ENCODE results near the gene MLLT1. TPM values are rescaled to one million over a fixed set of nuclear protein-coding genes. Genes with fewer than 3 reads are reported as not detected.
A peak's percentile ranks its signal among the peaks of the same experiment; 100 is the strongest.
"Not testable (repeated sequence)": the region's sequence is repeated elsewhere in the genome, so short reads cannot be mapped to it uniquely, and the experiment has no call there.

The MLLT1 gene, protein sequence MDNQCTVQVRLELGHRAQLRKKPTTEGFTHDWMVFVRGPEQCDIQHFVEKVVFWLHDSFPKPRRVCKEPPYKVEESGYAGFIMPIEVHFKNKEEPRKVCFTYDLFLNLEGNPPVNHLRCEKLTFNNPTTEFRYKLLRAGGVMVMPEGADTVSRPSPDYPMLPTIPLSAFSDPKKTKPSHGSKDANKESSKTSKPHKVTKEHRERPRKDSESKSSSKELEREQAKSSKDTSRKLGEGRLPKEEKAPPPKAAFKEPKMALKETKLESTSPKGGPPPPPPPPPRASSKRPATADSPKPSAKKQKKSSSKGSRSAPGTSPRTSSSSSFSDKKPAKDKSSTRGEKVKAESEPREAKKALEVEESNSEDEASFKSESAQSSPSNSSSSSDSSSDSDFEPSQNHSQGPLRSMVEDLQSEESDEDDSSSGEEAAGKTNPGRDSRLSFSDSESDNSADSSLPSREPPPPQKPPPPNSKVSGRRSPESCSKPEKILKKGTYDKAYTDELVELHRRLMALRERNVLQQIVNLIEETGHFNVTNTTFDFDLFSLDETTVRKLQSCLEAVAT
- polyA plus RNA-seq (ENCODE audit: insufficient read length in 3 of 3): 10 to 100 TPM; 67.2 to 76.0 (median 72.6) TPM

DNA sequence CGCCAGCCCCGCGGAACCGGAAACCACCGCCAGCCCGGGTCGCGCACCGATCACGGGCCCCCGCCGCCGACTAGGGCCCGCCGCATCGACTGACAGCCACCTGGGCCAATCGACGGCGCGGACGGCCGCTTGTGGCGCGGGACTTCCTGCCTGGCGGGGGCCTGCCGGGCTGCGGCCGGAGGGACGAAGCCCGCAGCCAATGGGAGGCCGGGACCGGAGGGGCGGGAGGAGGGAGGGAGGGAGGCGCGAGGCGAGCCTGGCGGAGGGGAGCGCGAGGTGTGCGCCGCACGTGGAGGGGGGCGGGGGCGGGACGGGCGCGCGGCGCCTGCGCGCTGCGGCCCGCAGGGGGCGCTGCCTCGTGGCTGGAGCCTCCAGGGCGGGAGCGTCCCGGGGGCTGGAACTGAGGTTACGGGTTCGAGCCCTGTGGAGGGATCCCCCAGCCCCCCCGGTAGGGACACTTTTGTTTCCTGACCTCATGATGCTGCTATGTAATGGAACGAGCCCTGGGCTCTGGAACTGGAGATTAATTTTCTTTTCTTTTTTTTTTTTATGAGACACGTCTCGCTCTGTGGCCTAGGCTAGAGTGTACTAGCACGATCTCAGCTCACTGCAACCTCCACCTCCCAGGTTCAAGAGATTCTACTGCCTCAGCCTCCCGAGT, at the start of gene MLLT1:
Gene MLLT1, minus strand, starts transcription at position 45 of the 661 bp plus-strand sequence. CDS start 191 bp downstream, outside the sequence.
- peak; percentile 83 to 90 (median 84) for DNase-seq (ENCODE audit: low read depth in 3 of 3, low spot score in 2 of 3)

DNA sequence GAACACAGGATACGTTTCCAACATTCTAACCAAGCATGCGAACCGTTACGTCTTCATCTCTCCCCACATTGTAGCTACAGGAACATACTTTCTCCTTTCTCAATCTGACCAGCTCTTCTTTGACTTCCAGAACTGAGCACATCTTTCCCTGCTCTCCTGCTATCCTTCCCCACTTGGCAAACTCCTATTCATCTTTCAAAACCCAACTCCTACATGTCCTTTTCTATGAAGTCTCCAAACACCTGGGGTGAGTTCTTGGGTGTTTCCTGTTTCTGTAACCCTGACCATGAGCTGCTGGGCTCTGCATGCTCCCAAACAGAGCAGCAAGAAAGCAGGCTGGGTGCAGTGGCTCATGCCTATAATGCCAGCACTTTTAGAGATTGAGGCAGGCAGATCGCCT, 47.0 kb upstream of the MLLT1 start:
- DNase-seq (ENCODE audit: low read depth in 3 of 3, low spot score in 2 of 3): no peak

DNA sequence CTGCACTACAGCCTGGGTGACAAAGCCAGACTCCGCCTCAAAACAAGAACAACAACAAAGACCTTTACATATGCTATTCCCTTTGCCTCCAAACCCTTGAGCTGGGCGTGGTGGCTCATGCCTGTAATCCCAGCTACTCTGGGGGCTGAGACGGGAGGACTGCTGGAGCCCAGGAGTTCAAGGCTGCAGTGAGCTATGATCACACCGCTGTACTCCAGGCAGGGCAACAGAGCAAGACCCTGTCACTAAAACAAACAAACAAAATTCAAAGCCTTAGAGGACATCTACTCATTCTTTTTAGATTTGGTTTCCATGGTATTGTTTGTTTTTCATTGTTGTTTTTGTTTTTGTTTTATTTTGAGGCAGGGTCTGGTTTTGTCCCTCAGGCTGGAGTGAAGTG, 45.8 kb upstream of the MLLT1 start:
- no peak for DNase-seq (ENCODE audit: low read depth in 3 of 3, low spot score in 2 of 3)

DNA sequence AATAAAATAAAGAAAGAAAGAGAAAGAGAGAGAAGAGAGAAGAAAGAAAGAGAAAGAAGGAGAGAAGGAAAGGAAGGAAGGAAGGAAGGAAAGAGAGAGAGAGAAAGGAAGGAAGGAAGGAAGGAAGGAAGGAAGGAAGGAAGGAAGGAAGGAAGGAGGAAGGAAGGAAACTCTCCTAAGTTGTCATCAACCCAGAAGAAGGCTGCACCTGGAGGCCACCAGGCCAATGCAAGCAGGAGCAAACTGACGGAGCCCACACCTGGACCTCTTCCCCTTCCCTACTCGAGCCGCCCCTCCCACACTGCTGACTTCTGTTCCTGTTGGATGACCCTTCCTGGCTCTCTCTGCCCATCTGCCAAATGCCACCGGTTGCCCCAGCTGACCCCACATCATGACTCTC, 45.0 kb upstream of the MLLT1 start:
- no peak for DNase-seq (ENCODE audit: low read depth in 3 of 3, low spot score in 2 of 3)

DNA sequence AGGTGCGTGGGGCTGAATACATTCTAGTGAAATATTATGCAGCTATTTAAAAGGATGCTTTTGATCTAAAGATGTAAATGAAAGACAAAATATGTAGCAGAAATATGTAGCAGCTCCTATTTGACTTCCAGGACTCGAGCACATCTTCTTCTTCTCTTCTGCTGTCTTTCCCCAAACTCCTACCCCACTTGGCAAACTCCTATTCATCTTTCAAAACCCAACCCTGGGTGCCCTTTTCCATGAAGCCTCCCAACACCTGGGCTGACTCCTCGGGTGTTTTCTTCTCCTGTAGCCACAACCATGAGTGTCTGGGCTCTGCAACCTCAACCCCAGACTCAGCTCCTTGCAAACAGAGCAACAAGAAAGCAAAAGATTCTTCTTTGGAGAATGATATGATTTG, 42.5 kb upstream of the MLLT1 start:
- DNase-seq (ENCODE audit: low read depth in 3 of 3, low spot score in 2 of 3): no peak

DNA sequence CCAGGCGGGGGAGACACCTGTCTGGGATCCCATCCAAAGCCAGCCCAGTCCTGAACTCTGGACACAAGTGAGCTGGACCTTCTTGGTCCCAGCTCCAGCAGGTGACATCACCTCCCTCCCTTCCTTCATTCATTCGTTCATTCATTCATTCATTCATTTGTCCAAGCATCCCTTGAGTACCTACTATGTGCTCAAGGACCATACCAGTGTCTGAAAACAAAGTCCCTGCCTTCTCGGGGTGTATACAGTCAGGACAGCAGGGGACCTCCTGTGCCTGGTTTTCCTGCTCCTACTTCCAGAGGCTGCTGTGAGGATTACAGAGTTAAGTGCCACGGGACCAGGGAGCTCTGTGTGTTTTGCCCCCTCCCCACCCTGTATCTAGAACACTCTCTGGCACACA, 39.6 kb upstream of the MLLT1 start:
- DNase-seq (ENCODE audit: low read depth in 3 of 3, low spot score in 2 of 3): no peak

DNA sequence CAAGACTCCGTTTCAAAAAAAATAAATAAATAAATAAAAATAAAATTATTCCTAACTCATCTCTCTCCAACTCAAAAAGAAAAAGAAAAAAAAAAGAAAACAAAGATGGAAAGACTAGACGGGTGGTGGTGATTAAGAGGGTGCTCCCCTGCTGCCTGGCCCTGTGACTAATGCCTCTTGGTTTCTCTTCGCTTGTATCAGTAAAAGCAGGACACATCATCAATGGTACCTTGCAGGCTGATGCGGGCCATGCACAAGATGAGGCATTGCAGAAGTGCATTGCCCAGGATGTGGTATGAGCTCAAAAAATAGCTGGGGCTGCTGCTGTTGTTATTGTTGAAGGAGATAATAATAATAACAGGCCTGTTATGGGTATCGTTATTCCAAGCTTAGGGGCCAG, 39.0 kb upstream of the MLLT1 start:
- no peak for DNase-seq (ENCODE audit: low read depth in 3 of 3, low spot score in 2 of 3)

DNA sequence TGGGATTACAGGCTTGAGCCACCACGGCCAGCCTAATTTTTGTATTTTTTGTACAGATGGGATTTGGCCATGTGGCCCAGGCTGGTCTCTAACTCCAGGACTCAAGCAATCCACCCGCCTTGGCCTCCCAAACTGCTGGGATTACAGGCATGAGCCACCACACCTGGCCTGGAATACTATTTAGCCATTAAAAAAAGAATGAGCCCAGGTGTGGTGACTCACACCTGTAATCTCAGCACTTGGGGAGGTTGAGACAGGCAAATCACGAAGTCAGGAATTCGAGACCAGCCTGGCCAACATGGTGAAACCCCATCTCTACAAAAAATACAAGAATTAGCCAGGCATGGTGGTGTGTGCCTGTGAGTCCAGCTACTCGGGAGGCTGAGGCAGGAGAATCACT, 35.9 kb upstream of the MLLT1 start:
- DNase-seq (ENCODE audit: low read depth in 3 of 3, low spot score in 2 of 3): not testable (repeated sequence)

DNA sequence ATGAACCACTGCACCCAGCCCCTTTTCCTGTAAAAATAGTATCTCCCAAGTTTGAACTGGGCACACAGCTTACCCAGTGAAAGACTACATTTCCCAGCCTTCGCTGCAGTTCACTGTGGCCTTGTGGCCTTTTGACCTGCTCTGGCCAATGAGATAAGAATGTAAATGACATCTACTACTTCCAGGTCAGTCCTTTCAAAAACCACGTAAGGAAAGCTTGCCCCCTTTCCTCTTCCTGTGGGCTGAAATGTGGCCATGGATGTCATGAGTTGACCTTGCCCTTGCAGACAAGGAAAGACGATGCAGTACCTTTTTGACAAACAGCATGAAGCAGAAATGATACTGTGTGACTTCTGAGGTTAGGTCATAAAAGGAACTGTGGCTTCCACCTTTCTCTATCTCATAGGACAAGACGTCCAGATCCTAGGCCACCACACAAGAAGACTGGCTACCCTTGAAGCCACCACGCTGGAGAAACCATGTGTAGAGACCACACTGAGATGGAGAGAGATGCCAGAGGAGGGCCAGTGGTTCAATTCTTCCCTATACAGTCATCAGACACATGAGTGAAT, 33.7 kb upstream of the MLLT1 start:
- no peak for DNase-seq (ENCODE audit: low read depth in 3 of 3, low spot score in 2 of 3)

DNA sequence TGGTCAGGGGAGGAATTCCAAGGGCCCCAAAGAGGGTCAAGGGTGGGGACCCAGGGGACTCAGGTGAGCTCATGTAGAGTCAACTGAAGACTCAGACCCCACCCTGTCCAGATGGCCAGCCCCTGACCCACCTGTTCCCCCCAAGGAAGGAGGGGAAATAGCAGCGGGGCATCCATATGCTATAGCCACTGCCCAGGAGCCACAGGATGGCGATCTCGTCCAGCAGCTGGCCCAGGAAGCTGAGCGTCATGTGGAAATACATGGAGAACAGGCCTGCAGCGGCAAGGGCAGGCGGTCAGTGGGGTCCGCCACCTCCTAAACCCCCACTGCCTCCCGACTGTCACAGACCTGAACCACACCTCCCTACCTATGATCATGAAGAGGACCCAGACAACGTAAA, 32.2 kb upstream of the MLLT1 start:
- DNase-seq (ENCODE audit: low read depth in 3 of 3, low spot score in 2 of 3): no peak

DNA sequence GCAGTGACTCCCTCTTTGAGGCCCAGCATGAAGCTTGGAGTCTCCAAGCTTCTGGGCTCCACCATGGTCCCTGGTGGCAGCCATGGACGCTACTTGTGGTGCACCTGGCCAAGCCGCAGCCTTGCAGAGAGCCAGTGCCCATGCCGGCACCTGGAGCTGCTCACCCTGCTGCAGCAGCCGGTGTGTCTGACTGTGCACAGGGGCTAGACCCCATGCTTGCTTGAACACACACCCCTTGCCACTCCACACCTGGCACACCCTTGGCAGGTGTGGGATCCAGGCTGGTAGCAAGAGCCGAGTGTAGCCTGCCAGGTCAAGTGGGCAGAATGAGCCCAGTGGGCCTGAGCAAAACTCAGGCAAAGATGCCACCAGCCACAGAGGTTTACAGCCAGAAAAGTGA, 18.6 kb upstream of the MLLT1 start:
- DNase-seq (ENCODE audit: low read depth in 3 of 3, low spot score in 2 of 3): no peak

DNA sequence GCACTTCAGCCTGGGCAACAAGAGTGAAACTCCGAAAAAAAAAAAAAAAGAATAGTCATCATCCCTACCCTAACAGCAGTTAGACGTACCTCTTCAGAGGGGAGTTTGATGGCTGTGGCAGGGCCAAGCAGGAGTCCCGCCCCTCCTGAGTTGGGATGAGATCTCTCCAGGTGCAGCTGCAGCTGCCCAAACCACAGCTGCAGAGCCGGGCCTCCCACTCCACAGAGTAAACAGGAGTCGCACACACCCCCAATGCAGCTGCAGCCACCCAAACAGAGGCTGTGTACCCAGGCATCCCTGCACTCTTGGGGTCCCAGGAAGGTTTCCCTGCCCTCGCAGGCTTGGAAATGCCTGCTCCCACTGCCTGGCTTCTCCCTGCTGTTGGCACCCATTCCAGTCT, 17.4 kb upstream of the MLLT1 start:
- DNase-seq (ENCODE audit: low read depth in 3 of 3, low spot score in 2 of 3): no peak

DNA sequence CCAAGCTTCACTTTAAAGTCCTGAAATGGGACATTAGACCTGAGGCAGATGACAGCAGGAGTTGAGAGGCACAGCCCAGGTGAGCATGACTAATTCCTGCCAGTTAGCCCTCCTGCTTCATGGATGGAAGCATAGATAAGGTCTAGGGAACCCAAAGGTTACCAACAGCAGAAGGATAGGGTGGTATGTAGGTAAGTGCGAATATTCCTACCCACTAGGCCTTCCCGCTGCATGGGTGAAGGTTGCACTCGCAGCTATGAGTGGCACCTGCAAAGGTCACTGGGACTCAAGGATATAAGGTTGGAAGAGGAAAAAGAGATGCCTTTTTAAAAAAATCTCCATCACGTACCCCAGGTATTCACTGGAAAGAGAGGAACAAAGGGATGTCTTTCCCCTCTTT, 12.2 kb upstream of the MLLT1 start:
- no peak for DNase-seq (ENCODE audit: low read depth in 3 of 3, low spot score in 2 of 3)

DNA sequence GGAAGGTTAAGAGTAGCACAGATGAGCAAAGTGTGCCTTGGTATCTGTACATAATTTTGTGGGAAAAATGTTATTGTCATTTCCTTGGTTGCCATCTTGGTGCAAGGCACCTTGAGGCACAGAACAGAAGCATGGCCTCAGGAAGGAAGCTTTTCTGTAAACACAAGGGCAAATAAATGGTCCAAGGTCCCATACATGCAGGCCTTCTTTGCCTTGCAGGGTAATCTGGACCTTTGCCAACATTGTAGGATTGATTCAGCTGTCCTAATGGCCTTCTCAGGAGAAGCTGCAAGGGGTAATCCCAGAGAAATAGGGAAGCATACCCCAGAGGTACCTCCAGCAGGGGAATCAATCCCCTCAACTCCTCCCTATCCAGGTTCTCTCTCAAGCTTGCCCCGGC, 9.0 kb upstream of the MLLT1 start:
- no peak for DNase-seq (ENCODE audit: low read depth in 3 of 3, low spot score in 2 of 3)

DNA sequence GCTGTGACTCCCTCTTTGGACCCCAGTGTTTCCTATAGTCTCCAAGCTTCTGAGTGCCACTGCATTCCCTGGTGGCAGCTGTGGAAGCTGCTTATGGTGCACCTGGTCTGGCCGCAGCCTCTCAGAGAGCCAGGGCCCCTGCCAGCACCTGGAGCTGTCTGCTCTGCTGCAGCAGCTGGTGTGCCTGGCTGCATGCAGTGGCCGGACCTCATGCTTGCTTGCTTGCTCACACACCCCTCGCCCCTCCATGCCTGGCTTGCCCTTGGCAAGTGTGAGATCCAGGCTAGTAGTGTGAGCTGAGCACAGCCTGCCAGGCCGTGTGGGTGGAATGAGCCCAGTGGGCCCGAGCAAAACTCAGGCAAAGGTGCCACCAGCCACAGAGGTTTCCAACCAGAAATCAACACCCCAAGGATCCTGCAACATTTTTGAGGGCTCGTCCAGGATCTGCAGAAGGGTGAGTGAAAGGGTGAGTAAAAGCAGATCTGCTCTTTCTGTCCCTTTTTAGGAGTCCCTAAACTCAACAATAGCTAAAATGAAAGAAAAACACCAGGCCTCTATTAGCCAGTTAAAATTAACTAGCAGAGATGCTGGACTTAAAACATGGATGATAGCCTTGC, 7.6 kb upstream of the MLLT1 start:
- DNase-seq (ENCODE audit: low read depth in 3 of 3, low spot score in 2 of 3): no peak

DNA sequence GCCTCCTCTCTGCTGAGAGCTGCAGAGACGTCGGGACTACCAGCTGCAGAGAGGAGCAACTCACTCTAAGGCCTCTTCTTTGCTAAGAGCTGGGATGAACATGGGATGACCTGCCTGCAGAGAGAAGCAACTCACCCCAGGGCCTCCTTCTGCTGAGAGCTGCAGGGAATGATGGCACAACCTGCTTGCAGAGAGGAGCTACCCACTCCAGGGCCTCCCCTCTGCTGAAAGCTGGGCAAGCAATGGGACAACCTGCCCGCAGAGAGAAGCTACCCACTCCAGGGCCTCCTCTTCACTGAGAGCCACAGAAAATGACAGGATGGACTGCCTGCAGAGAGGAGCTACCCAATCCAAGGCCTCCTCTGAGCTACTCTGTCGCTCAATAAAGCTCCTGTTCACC, 6.9 kb upstream of the MLLT1 start:
- DNase-seq (ENCODE audit: low read depth in 3 of 3, low spot score in 2 of 3): no peak

DNA sequence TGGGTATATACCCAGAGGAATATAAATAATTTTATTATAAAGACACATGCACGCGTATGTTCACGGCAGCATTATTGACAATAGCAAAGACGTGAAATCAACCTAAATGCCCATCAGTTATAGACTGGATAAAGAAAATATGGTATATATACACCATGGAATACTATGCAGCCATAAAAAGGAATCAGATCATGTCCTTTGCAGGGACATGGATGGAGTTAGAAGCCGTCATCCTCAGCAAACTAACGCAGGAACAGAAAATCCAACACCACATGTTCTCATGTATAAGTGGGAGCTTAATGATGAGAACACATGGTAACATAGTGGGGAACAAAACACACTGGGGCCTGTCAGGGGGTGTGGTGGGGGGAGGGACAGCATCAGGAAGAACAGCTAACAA, 2.6 kb upstream of the MLLT1 start:
- DNase-seq (ENCODE audit: low read depth in 3 of 3, low spot score in 2 of 3): not testable (repeated sequence)

DNA sequence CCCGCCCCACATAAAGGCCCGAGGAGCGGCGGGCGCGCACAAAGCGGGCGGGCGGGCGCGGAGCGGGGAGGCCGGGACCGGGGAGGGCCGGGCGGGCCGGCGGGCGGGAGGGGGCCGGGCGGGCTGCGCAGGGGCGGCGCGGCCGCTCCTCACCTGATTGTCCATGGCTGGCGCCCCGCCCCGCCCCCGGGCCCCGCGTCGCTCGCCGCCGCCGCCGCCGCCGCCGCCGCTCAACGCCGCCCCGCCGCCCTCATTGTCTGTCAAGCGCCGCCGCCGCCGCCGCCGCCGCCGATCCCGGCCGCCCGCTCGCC, 200 bp downstream of the MLLT1 start:
- DNase-seq (ENCODE audit: low read depth in 3 of 3, low spot score in 2 of 3): no peak

DNA sequence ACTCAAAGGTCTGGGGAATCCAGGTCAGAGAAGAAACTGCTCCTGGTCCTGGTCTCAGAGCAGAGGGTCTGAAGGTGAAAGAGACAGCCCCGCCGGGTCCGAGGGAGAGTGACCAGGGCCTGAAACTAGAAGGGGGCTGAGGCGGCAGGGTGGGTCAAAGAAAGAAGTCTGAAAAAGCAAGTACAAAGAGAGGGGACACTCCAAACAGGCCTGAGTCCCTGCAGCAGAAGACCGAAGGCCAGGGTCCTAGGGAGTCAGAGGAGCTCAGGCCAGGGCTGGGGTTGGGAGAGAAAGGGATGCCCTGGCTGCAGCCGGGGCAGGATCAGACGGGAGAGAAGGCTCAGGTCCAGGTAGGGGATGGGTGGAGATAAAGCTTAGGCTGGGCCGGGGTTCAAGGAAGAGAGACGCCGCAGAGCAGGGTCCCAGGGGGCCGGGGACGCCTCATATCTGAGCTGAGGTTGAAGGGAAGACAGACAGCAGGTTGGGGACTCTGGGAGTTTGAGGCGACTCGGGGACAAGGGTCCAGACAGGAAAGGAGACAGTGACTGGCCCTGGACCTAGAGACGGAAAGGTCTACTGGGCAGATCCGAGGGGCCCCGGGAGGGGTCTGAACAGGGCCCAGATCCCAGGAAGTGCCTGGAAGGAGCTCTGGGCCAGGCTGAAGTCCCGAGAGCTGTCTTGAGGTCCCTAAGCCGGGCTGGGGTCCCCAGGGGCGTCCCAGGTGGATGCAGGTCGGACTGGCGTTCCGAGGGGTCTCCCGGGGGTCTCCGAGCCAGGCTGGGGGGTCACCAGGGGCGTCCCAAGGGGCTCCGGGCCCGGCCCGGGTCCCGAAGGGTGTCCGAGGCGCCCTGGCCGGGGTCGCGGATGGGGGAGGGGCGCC, 795 bp downstream of the MLLT1 start:
- DNase-seq (ENCODE audit: low read depth in 3 of 3, low spot score in 2 of 3): no peak

DNA sequence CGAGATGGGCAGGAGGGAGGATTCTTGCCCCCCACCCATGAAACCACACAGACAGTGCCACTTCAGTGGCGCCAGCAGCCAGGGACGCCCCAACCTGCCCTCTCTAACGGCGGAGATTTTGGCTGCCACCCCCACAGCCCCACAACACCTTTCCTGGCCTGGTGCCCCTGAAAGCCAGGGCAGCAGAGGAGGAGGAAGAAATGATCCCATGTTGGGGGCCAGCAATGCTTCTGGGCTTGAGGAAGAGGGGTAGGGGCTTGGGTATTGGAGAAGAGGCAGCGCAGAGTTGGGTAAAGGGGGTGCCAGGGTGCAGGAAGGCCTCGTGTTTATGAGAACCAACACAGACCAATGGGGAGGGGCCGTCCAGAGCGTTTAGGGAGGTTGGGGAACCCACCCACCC, 1.7 kb downstream of the MLLT1 start:
- DNase-seq (ENCODE audit: low read depth in 3 of 3, low spot score in 2 of 3): no peak
